Hepatic stellate cell (primary cell): Measurements from ENCODE around the gene TTLL5.

Source experiments
- DNase-seq: peaks from one replicate; pipeline ENCODE4 v3.0.0; 2011; ENCODE audit warnings: low spot score

Gene TTLL5

DNA sequence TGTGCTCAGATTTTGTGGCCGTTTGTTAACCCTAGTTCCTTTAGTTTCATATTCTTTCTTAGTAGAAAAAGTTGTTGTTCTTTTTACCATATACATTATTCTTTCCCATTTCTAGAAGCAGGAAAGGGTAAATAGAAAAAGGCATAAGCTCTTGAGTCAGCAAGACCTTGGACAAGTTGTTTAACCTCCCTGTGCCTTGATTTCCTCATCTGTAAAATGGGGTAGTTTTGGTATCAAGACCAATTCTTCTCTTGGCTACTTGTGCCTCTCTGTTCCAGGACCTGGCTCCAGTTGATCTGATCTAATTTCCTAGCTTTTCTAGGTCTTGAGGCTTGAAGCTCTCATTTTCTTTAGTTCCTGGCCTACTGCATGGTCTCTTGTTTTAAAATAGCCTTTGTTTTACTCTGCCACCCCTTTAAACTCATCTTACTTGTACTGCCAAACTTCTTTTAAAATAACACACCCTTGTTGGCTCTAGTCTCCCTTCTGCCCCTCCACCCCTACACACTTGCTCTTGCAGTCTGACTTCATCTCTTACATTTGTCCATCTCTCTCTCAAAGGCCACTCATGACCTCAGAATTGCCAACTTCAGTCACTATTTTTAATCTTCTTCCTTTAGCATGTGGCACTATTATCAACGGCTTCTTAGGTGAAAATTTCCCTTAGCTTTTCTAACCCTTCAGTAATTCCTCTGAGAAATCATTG lies 143.7 kb downstream of the TTLL5 start:
- no peak for DNase-seq

DNA sequence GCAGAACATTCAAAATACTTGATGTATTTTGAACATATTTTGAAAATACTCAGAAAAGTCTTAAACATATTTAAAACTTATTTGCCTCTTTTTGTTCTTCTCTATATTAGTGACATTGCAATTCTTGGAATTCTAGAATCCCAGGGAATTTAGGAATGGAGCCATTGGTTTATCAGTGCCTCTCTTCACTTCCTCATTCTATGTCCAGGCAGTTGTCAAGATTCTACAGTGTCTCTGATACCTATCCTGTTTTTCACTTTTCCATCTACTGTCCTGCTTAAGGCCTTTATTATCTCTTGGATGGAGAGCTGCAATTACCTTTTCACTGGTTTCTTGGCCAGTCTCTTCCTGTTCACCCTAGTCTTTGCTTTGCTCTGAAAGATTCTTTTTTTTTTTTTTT lies 144.6 kb downstream of the TTLL5 start:
- DNase-seq: no peak

DNA sequence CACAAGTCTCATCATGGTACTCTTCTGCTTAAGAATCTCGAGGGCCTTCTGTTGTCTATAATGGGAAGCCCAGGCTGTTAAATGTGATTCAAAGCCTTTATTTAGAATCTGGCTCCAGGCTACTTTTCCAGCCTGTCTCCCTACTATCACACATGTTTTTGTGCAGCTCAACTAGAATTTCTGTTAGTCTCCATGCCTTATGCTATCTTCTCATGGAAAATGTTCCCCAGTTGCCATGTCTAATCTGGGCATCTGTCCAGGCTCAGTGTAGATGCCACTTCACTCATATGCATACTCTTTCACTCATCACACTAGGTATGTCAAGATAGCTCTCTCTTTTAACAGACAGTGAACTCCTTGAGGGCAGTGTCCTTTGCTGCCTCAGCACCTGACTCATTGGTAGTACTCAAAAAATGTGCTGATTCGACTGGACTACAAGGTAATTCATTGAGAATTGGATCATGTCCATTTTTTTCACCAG lies 145.3 kb downstream of the TTLL5 start:
- DNase-seq: no peak

DNA sequence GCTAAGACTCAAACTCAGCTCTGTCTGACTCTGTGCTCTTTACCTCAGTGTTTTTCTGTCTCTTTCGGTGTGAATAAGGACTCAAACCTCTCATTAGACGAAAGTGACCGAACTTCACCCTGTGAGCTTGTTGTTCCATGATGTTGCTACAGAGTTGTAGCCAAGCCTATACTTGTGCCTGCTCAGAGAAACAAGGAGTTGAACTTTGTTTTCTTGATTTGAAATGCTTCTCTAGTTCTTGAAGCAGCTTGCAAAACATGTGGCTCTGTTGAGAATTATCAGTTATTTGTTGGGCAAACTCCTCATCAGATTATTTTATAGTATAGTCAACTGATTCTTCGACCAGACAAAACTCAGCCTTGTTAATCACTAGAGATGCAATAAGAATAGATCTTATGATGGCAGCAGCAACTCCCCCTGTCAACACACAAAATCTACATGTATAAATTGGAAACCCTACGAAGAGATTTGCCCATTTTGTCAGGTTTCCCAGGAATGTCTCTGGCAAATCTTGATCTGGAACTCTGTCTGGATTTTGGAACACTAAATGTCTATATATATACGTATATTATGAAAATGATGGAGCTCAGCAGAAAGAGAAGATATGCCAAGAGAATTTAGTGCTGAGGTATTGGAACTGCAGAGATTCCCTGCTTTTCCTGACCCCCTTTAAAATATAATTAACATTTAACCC lies 146.8 kb downstream of the TTLL5 start:
- no peak for DNase-seq

DNA sequence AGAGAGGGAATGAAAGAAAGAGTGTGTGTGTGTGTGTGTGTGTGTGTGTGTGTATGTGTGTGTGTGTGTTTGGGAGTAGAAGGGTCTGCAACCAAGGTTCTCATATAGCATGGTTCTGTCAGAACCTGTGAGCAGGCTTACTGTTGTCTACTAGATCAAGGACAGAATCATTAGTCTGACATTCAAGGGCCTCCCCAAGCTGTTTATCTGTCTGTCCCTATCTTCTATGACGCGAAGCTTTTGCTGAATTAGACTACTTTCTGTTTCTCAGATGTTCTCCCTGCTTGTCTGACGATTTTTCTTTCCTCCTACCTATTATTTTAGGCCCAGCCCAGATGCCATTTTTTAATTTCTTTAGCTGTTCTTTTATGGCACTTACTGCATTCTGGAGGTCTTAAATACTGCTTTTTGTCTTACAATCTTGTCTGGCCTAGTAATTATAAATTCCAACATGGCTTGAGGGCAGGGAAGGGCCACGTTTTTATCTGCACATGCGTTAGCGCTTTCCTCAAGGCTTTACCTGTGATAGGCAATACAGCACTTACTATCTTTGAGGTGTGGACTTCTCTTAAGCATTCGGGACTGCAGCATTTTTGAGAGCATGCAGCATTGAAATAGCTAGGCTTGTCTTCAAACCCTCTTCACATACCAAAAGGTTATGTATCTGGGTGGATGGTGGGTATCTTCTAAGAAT lies 150.2 kb downstream of the TTLL5 start:
- no peak for DNase-seq

DNA sequence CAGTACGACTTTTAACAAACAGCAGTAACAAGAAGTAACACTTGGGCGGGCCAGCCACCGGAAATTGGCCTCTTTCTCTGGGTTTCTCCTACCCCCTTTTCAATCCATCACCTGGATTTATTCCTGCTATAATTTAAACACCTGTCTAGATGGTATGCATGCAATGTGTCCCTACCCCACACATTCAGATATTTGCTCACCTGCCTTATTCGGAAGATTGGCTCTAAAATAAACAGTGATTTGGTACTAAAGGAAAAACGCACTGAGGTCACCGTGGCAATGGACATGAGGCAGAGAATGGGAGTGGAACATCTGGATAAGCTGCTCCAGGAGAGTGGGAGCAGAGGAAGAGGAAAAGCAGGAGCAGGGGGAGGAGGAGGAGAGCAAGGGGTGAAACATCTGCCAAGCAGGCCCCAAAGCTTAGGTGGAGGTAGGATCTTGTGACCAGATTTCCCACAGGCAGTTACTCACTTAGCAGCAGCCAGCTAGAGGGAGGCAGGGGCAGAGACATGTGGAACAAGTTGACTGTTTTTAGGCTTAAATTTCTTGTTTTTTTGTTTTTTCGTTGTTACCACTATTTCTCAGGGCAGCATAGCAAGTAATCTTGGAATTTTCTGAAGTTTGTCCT lies 150.9 kb downstream of the TTLL5 start:
- no peak for DNase-seq

DNA sequence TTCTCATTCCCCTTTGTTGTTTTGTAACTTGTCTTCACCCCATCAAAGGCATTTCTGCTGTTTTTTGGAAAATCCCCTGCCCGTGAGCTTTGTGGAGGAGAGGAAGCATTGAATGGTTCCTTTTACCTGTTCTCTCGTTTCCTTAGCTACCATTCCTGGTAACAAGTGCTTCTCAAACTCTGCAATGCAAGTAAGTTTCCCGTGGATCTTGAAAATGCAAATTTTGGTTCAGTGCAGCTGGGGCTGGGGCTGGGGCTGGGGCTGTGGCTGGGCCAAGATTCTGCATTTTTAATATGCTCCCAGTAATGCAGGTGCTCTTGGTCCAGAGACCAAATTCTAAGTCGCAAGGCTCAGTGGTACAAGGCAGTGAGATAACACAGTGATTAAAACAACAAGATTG lies 151.6 kb downstream of the TTLL5 start:
- DNase-seq: no peak

DNA sequence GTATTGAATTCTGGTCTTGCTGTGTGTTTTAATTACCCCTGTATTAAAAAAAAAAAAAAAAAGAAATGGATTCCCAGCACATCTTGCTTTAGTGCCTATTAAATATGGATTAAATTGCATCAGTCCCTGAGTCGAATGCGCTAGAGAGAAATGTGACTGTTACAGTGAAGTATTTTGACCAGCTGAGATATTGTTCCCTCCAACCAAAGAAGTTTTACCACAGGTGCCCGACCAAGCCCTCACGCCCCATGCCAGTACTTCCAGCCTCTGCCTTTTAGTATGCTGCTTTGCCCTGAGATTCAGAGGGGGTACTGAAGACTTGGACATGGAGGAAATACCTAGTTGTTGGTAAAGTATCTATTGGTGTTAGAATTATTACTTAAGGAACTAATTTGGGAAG lies 159.7 kb downstream of the TTLL5 start:
- no peak for DNase-seq

DNA sequence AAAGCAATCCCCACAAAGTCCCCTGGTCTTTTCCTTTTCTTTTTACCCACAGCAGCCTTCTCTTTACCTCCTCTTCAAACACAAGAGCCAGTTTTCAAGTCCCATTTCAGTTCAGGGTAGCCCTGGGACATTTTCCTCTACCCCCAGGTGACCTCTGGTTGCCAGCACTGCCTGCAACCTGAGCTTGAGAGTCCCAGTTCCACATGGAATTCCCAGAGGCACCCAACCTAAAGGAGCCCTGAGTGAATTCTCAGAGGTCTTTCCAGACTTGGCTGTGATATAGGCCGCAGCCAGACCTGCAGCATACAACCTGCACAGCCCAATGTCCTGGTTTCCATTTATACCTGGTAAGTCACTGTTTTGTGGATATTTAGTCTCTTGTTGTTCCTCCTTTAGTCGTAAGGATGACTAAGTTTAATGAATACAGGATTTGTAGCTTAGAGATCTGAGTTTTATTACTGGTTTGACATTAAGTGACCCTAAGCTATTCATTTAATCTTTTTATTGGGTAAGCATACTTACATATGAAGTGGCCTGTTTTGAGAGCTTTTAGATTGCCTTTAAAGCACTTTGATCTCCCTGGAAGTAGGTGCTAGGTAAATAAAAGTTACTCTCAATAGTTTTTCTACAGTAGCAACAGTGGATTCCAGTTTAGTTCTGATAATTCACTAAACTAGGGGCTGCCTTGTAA lies 160.9 kb downstream of the TTLL5 start:
- peak; percentile 16 for DNase-seq

DNA sequence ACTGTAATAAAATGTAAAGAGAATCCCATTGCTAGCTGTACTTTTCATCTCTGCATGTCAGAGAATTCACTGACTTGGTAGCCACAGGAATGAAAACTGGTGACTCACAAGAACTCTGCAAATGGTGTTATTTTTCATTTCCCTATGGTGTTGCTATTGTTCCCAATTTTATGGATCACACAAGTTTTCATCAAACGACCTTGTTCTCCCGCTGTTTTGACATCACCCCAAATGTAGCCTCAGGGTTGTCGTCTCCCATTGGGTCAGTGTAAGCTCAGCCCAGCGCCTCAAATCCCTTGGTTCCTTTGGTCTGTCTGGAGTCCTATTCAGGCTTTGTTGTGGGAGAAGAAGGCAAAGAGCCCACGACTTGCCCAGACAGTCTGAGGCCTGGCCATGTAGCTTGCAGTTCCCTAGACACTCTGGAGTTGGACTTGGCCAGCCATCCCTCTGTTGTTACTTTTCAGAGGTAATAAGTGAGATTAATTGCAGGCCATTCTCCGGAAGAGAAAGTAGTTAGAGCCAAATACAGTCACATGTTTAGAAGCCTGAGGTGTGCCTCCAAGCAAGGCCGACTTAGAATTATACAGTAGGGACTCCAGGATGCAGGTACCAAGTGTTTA lies 161.6 kb downstream of the TTLL5 start:
- DNase-seq: peak; percentile 62

DNA sequence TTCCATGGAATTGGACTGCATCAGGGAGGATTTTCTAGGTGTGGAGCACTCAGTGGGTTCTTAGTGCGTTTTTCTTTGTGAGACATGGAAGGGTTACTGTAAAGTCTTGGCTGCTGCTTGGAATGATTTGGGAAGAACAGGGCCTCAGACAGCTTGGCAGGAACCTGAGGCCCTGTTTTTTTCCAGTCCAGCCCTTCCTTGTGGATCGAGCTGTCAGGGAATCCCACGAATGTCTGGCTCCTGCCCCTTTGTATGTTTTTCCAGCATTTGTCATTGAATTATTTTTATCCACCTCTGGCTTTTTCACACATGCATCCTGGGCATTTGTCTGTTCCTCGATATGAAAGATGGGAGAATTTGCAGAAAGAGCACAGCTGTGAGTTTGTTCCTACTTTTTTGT lies 162.3 kb downstream of the TTLL5 start:
- peak; percentile 26 for DNase-seq

DNA sequence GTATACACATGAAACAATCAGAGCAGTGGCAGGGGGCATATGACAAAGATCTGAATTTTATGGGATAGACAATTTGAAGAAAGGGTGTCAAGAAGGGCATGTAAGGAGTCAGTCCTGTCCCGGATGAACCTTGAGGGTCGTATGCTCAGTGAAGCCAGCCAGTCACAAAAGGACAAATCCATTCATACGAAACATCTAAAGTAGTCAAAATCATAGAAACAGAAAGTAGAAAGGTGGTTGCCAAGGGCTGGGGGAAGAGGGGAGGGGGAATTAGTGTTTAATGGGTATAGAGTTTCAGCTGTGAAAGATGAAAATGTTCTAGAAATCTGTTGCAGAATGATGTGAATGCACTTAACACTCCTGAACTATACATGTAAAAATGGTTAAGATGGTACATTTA lies 163.3 kb downstream of the TTLL5 start:
- no peak for DNase-seq

DNA sequence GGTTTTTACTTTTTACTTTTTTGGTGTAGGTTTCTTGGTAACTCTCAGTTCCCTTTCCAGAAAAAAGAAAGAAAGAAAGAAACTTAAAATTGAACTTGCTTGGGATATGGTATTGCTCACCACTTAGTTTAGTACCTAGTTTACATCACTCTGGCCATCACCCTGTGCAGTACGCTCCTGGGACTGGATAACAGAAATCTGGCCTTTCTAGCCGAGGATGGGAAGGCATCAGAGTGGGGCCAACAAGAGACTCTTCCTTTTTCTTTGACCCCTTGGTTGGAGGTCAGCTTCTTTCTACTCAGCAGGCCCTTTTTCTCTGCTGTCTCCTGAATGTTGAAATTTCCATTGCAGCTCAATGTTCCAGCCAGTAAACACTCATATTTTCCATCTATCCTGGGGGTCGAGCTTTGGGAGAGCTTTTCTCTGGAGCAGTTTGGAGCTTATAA lies 164.1 kb downstream of the TTLL5 start:
- no peak for DNase-seq

DNA sequence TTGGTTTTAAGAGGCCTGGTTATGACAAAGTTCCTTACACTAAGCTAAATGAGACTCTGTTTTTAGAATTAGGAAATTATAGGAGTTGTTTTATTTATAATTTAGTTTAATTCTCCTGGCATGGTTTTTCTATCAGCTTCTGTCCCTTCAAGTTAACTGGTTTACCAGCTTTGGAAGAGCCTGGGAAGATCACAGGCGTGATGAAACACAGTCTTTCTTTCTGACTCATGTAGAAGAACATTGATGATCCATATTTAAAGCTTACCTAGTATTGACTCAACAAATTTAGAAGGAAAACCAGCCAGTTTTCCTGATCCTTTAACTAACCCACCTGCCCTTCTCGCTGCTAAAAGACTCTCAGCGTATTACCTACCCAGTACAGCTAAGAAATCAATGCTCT lies 165.6 kb downstream of the TTLL5 start:
- DNase-seq: no peak

DNA sequence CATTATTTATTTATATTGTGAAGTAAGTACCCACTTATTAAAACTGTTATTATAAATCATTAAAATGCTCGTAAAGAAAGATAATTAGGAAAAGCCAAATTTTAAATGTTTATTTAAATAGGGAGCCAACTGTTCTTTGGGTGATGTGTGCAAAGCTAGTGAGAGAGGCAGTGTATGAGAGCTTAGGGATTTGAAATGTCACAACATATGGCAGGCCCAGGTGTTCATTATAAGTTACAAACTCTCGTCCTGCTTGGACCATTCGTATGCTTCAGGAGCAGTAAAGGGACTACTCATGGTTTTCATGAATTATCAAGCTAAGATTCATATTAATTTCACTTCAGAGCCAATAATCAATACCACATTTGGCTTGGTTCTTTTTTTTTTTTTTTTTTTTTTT lies 166.3 kb downstream of the TTLL5 start:
- DNase-seq: no peak

DNA sequence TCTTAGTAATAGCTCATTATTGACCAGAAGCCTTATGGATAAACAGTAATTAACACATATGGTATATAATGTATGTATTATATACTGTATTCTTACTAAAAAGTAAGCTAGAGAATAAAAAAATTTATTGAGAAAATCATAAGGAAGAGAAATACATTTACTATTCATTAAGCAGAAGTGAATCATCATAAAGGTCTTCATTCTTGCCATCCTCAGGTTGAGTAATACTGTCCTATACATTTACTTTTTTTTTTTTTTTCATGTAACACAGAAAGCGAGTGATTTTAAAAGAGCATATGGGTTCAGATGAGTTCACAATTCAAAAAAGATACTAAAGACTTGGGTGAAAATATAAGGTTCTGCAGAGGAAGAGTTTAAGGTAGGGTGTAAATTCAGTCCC lies 168.3 kb downstream of the TTLL5 start:
- no peak for DNase-seq

DNA sequence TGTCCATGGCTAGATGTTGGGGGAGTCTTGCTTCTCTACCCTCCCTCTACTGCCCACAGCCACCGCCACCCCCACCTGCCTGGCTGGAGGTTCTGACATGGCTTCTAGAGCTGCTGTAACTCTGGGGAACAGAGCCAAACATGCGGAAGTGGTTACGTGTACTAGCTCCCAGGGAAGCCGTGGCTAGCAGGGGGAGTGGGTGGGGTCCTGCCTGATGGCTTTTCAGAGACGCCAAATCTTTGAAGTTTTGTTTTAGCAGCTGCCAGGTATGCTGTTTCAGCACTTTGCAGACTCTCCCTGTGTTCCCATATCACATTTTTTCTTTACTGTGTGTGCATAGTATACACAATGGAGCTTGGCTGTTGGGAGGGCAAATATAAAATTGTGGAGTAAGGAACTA lies 170.4 kb downstream of the TTLL5 start:
- DNase-seq: no peak

DNA sequence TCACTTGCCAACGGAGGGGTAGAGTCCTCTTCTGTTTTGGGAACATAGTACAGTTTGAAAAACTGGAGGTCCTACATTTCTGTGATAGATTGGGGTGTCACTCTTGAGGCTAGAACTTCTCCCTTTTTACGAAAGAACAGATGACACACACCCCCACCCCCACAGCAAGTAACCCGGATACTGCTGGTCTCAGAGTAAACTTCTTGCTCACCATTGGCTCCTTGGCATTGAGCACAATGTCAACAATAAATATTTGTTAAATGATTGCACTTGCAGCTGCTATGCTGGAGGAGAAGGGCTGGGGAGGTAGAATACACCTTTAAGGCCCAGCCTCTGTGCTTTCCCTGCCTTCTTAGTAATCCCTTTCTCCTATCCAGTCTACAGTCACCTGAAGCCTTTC lies 170.9 kb downstream of the TTLL5 start:
- DNase-seq: no peak

DNA sequence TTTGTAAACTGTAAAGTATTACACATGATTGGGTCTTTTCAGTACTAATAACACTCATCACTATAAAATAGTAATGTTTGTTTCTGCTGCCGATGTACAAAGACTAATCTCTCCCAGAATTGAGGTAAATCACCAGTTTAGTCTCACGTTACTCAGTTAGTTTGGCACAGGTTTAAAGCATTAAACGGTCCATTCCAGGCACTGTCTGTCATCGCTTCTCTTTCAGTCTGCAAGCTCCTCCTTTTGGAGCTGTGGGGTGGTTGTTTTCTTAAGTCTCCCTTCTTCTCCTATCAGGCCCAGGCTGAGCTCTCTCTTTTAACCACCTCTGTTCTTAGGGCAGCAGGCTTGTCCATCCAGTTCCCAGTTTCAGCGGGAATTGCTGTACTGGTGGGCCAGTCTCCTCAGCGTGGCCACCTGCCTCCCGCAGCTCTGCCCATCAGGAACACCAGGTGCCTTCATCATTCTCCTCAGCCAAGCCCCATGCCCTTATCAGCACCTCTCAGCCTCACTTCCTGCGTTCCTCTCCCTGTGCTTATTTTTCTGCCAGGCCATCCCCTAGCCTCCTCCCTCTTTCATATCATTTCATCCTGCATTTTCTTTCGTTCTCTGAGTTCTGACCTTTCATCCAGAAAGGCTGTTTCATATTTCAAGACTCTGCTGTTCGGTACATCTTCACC lies 171.7 kb downstream of the TTLL5 start:
- no peak for DNase-seq

DNA sequence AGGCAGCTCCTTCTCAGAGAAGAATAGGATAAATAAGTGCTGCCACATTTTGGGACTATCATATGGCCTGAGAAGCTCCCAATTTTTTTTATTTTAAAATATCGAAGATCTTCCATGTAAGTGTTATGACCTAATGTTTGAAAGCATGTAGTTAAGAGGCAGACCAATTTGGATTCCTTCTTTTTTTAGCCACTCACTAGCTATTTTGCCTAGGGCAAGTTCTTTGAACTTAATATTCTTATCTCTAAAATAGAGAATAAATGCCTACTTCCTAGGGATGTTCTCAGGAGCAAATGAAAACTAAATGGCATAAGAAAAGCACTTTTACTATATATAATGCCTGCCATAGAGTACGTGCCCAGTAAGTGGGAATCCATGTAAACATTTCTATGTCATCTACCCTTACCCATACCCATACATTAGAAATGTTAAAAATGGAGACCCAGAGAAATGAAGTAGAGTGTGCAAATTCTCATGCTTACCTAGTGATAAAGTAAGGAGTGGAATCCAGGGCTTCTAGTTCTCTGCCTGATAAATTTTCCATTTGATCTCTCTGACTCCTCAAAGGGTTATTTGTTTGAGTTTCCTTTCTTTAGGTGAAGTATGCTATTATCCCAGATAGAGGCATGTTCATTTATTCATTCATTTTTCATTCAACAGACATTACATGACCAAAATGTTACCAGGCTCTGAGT lies 172.4 kb downstream of the TTLL5 start:
- DNase-seq: no peak
